Subcutaneous adipose tissue (tissue), 4 donors: Measurements from ENCODE around the gene THSD7A. TPM values are rescaled to one million over a fixed set of nuclear protein-coding genes. Genes with fewer than 3 reads are reported as not detected.

Source experiments
- CTCF ChIP-seq: fragments of 450-650 bp; IDR thresholded peaks from one replicate; pipeline ENCODE4 v1.5.1; 2016; ENCODE audit warnings: low read depth, mild to moderate bottlenecking, control low read depth, antibody characterized with exemption, moderate library complexity
- total RNA-seq, 4 donors: library from RNA; depleted of rRNA; stranded (reverse); fragments of >200 nt; gene quantifications; one replicate each; pipeline ENCODE4 v1.1.0, GENCODE V29; 2016

The THSD7A gene
- total RNA-seq, 4 donors from 2014 or later, result 2.0 to 11.1 (median 7.4) TPM

- no peak for TF ChIP-seq CTCF
These were observed 208.8 kb downstream of the THSD7A start for GRCh38 chr7:11623093-11623678.

GRCh38 chr7:11620406-11621253 is 211.4 kb downstream of the THSD7A start:
- TF ChIP-seq CTCF, result no peak

- TF ChIP-seq CTCF, result no peak
These were observed 215.5 kb downstream of the THSD7A start for GRCh38 chr7:11616466-11616865.

GRCh38 chr7:11615174-11615573 is 216.8 kb downstream of the THSD7A start:
- no peak for TF ChIP-seq CTCF

GRCh38 chr7:11613292-11613930 is 218.6 kb downstream of the THSD7A start:
- no peak for TF ChIP-seq CTCF

GRCh38 chr7:11612737-11613136 is 219.3 kb downstream of the THSD7A start:
- TF ChIP-seq CTCF, result no peak

GRCh38 chr7:11609096-11609670 is 222.8 kb downstream of the THSD7A start:
- no peak for TF ChIP-seq CTCF
